ENCODE data around the gene TNIP2.

DNA sequence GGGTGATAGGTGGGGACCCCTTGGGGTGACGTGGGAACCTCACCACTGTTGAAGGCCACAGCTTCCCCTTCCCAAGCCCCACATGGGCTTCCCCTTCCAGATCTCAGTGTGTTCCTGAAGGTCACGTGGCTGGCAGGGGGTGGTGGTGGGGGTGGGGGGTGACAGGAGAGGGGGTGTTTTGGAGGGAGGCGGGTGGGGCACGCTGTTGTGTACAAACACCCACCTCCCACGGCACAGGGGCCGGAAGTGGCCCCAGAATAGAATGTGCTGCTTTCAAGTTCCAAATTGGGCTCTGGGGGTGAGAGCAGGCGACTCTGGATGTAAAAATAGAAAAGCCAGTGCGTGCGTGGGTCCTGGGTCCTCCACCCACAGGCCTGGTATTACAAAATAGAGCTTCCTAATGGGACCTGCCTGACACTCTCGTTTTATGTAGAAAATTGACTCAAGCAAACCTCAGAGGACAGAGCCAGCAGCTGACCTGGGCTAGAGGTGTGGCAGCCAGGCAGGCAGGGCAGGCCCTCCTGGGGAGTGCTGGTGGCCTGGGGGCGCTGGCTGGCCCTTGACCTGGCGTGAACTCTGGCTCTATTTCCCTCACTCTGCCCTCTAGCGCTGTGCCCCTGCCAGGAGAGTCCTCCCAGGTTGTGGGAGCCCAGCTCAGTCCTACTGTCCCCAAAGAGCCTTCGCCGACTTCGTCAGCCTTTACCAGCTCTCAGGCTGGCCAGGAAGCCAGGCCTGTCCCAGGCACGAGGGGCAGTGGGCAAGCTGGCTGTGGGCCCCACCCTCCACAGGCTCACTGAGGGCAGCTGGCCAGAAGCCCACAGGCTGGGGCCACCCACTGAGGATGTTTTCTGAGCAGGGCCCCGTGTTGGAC lies 31.3 kb upstream of the TNIP2 start:
- TF ChIP-seq EZH2phosphoT487 (IDR thresholded peaks at IDR 0.05; ENCODE audit: borderline replicate concordance, low read depth, low read length), result no peak
- TF ChIP-seq, protein P1, sequence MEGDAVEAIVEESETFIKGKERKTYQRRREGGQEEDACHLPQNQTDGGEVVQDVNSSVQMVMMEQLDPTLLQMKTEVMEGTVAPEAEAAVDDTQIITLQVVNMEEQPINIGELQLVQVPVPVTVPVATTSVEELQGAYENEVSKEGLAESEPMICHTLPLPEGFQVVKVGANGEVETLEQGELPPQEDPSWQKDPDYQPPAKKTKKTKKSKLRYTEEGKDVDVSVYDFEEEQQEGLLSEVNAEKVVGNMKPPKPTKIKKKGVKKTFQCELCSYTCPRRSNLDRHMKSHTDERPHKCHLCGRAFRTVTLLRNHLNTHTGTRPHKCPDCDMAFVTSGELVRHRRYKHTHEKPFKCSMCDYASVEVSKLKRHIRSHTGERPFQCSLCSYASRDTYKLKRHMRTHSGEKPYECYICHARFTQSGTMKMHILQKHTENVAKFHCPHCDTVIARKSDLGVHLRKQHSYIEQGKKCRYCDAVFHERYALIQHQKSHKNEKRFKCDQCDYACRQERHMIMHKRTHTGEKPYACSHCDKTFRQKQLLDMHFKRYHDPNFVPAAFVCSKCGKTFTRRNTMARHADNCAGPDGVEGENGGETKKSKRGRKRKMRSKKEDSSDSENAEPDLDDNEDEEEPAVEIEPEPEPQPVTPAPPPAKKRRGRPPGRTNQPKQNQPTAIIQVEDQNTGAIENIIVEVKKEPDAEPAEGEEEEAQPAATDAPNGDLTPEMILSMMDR (conservative IDR thresholded peaks at IDR 0.05; ENCODE audit: low read length), result peak; percentile 63
